ENCODE data around the gene FGA.
"Not testable (repeated sequence)": the region's sequence is repeated elsewhere in the genome, so short reads cannot be mapped to it uniquely, and the experiment has no call there.

Gene FGA

GRCh38 chr4:154597798-154598774, 7.5 kb upstream of the FGA start:
- no peak overlapping the region for H3K4me3 ChIP-seq (ENCODE audit: low read depth, low read length)
- TF ChIP-seq, protein P1, sequence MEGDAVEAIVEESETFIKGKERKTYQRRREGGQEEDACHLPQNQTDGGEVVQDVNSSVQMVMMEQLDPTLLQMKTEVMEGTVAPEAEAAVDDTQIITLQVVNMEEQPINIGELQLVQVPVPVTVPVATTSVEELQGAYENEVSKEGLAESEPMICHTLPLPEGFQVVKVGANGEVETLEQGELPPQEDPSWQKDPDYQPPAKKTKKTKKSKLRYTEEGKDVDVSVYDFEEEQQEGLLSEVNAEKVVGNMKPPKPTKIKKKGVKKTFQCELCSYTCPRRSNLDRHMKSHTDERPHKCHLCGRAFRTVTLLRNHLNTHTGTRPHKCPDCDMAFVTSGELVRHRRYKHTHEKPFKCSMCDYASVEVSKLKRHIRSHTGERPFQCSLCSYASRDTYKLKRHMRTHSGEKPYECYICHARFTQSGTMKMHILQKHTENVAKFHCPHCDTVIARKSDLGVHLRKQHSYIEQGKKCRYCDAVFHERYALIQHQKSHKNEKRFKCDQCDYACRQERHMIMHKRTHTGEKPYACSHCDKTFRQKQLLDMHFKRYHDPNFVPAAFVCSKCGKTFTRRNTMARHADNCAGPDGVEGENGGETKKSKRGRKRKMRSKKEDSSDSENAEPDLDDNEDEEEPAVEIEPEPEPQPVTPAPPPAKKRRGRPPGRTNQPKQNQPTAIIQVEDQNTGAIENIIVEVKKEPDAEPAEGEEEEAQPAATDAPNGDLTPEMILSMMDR (IDR thresholded peaks at IDR 0.05; ENCODE audit: low read depth, low read length) = no peak

DNA sequence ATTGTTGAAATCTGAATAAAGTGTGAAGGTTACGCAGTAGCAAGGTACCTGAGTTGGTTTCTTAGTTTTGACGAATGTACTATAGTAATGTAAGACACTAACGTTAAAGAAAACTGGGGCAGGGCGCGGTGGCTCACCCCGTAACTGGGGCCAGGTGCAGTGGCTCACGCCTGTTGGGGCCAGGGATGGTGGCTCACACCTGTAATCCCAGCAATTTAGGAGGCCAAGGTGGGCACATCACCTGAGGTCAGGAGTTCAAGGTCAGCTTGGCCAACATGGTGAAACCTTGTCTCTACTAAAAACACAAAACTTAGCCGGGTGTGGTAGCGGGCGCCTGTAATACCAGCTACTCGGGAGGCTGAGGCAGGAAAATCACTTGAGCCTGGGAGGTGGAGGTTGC, 6.7 kb upstream of the FGA start:
- H3K4me3 ChIP-seq (ENCODE audit: low read depth, low read length) = not testable (repeated sequence)

GRCh38 chr4:154595807-154596206, 5.3 kb upstream of the FGA start:
- H3K4me3 ChIP-seq (ENCODE audit: low read depth, low read length) = no peak overlapping the region
- TF ChIP-seq, protein P1 (IDR thresholded peaks at IDR 0.05; ENCODE audit: low read depth, low read length) = no peak

DNA sequence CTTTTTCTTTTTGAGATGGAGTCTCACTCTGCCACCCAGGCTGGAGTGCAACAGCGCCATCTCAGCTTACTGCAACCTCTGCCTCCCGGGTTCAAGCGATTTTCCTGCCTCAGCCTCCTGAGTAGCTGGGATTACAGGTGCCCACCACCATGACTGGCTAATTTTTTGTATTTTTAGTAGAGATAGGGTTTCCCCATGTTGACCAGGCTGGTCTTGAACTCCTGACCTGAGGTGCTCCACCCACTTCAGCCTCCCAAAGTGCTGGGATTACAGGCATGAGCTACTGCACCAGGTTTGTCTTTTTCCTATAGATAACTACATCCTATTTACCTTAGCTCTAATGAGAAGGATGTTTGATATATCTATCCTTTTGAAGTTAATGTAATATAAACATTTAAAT, 3.8 kb upstream of the FGA start:
- H3K4me3 ChIP-seq (ENCODE audit: low read depth, low read length) = not testable (repeated sequence)

- TF ChIP-seq, protein P1 (IDR thresholded peaks at IDR 0.05; ENCODE audit: low read depth, low read length) = no peak
- no peak overlapping the region for H3K4me3 ChIP-seq (ENCODE audit: low read depth, low read length)
Measured at GRCh38 chr4:154593868-154594267, 3.3 kb upstream of the FGA start.

- H3K4me3 ChIP-seq (ENCODE audit: low read depth, low read length) = no peak overlapping the region
- TF ChIP-seq, protein P1 (IDR thresholded peaks at IDR 0.05; ENCODE audit: low read depth, low read length) = no peak
Measured at GRCh38 chr4:154591890-154592289, 1.3 kb upstream of the FGA start.

DNA sequence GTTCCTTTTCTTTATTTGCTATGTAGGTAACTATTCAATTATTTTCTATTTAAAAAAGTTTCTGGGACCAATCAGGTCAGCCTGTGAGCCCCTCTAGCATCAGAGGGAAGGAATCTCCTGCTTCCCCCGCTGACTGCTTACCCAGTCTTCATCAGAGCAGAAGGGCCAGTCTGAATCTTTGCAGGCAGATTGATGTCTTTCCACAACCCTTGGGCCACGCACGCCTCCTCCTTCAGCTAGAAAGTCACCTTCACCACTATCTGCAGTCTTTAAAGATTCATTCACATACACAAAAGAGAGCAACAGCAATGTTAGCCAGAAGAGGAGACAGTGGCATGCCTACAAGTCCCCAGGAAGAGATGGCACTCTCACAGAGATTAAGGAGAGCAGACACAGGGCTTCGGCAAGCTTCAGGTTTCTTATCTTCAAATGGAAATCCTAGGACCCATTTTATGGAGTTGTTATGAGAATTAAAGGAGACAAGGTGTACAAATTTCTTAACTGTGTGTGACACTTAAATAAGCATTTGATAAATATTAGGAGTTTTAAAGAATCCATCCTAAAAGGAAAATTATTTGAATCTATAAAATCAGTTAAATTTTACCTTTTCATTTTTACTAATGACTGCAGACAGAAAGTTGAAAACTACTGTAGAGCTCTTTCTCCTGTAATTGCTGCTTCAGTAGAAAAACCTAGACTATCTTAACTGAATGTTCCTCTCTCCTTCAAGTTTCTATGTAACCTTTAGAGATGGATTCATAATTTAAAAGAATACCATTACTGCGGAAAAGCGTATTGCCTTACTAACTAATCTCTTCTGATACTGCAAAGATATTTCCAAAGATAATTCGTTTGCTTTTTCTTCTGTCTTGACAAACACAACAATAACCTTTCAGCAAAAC, 995 bp downstream of the FGA start:
- TF ChIP-seq, protein P1 (IDR thresholded peaks at IDR 0.05; ENCODE audit: low read depth, low read length) = no peak
- H3K4me3 ChIP-seq (ENCODE audit: low read depth, low read length) = no peak overlapping the region

DNA sequence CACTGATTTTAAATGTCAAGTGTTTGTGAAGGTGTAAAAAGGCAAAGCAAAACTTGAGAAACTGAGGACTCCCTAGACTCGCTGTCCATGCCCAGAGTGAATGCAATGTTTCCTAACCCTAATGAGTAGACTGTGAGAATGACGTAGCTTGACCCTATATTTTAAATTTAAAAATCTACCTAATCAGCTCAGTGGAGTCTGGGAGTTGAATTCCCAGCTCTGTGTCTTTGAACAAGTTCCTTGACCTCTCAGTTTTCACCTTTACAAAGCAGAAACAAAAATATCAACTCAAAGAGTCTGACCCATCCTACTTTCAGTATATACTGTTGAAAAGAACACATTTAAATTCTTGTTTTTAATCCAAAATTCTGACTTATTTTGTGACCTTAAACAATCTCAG, 2.3 kb downstream of the FGA start:
- H3K4me3 ChIP-seq (ENCODE audit: low read depth, low read length) = no peak overlapping the region
- TF ChIP-seq, protein P1 (IDR thresholded peaks at IDR 0.05; ENCODE audit: low read depth, low read length) = no peak

All from WI38 (cell line).